Breast epithelium (tissue), 4 donors: ENCODE measurements around the gene ITLN1. TPM values are rescaled to one million over a fixed set of nuclear protein-coding genes. Genes with fewer than 3 reads are reported as not detected.
"Not testable (repeated sequence)": the region's sequence is repeated elsewhere in the genome, so short reads cannot be mapped to it uniquely, and the experiment has no call there.

Source experiments
- DNase-seq, 2 donors: peaks; one replicate each; pipeline ENCODE4 v3.0.0-alpha.2; 2019; ENCODE audit warnings: low spot score in 2 of 2
- H3K27ac ChIP-seq, 2 donors: fragments of 200-600 bp; sonication (generic) in 1 of 2; one replicate each; pipeline ENCODE4 v1.5.1; 2016 to 2019; ENCODE audit warnings: mild to moderate bottlenecking in 1 of 2
- H3K27me3 ChIP-seq, 2 donors: fragments of 200-600 bp; sonication (generic) in 1 of 2; one replicate each; pipeline versions ENCODE4 v1.5.1 to v1.6.0; 2017 to 2019; ENCODE audit warnings: control low read depth in 1 of 2, mild to moderate bottlenecking in 1 of 2
- H3K36me3 ChIP-seq: fragments of 200-600 bp; one replicate; pipeline ENCODE4 v1.5.1; 2019
- H3K4me1 ChIP-seq, 2 donors: fragments of 200-600 bp; sonication (generic); one replicate each; pipeline ENCODE4 v1.5.1; 2016 to 2019; ENCODE audit warnings: control low read depth in 1 of 2
- H3K4me3 ChIP-seq, 3 donors: fragments of 200-600 bp; sonication (generic); 1 replicate in 2 of 3; 2 replicates in 1 of 3; pipeline ENCODE4 v1.5.1; 2016 to 2019; ENCODE audit warnings: mild to moderate bottlenecking in 3 of 3, moderate library complexity in 2 of 3
- H3K9me3 ChIP-seq, 2 donors: fragments of 200-600 bp; sonication (generic) in 1 of 2; one replicate each; pipeline ENCODE4 v1.5.1; 2016 to 2019; ENCODE audit warnings: control low read depth in 1 of 2
- POLR2A ChIP-seq: fragments of 450-650 bp; IDR thresholded peaks from one replicate; pipeline ENCODE4 v1.6.1; 2016; ENCODE audit warnings: antibody characterized with exemption, mild to moderate bottlenecking, moderate library complexity
- POLR2AphosphoS5 ChIP-seq, 3 donors: sonication (generic); formaldehyde crosslinking; IDR thresholded peaks; one replicate each; pipeline ENCODE4 v1.6.1; 2017; ENCODE audit warnings: antibody characterized with exemption in 3 of 3
- intact Hi-C: fragments of 100-400 bp; cut with DNase I; formaldehyde crosslinking; loops from one replicate; pipeline ENCODE4 v1.15.1; 2023; ENCODE audit warnings: low total_unique reads
- total RNA-seq, 3 donors: library from RNA; depleted of rRNA; stranded (reverse); fragments of >200 nt; gene quantifications; one replicate each; pipeline ENCODE4 v1.1.0, GENCODE V29; 2016
- TF ChIP-seq, protein P1 (sequence below), 3 donors: fragments of 450-650 bp; IDR thresholded peaks; one replicate each; pipeline ENCODE4 v1.5.1; 2016 to 2017; ENCODE audit warnings: antibody characterized with exemption in 3 of 3, mild to moderate bottlenecking in 3 of 3, moderate library complexity in 3 of 3

Gene ITLN1
- total RNA-seq, 3 donors from 2014 or later = 0.96 to 938 (median 2.0) TPM

DNA sequence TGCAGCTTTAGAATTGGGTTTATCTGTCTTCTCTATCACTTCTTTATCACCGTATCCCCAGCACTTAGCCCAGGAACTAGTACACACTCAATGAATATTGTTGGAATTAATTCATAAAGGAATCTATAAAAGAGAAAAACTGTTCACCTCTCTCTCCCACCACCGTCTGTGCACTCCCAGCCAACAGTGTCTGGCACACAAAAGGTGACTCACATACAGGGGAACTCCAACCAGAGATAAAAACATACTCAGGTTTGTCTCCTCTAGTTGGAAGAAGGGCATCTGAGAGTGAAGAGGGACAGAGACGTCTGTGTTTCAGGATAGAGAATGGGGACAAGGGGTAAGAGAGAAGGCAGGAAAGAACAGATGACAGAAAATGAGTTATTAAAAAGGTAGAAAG, 10.0 kb downstream of the ITLN1 start:
- Histone ChIP-seq H3K27ac (no peak overlapping the region), H3K36me3 (no peaks in the 10 kb centered on the region), H3K4me1 (no peaks in the 10 kb centered on the region), H3K27me3 (no peaks in the 10 kb centered on the region), H3K9me3 (no peaks in the 10 kb centered on the region), H3K4me3 (no peak overlapping the region)
- intact Hi-C loops = loop anchor here (10.0 kb wide), 1 partner anchor 1620 kb away; the partner anchor contains the start of gene UHMK1
- no peak for TF ChIP-seq POLR2AphosphoS5 (IDR thresholded peaks at IDR 0.05)
- TF ChIP-seq POLR2A = no peak
- TF ChIP-seq, protein P1, sequence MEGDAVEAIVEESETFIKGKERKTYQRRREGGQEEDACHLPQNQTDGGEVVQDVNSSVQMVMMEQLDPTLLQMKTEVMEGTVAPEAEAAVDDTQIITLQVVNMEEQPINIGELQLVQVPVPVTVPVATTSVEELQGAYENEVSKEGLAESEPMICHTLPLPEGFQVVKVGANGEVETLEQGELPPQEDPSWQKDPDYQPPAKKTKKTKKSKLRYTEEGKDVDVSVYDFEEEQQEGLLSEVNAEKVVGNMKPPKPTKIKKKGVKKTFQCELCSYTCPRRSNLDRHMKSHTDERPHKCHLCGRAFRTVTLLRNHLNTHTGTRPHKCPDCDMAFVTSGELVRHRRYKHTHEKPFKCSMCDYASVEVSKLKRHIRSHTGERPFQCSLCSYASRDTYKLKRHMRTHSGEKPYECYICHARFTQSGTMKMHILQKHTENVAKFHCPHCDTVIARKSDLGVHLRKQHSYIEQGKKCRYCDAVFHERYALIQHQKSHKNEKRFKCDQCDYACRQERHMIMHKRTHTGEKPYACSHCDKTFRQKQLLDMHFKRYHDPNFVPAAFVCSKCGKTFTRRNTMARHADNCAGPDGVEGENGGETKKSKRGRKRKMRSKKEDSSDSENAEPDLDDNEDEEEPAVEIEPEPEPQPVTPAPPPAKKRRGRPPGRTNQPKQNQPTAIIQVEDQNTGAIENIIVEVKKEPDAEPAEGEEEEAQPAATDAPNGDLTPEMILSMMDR (IDR thresholded peaks at IDR 0.05) = no peak
- no peak for DNase-seq

DNA sequence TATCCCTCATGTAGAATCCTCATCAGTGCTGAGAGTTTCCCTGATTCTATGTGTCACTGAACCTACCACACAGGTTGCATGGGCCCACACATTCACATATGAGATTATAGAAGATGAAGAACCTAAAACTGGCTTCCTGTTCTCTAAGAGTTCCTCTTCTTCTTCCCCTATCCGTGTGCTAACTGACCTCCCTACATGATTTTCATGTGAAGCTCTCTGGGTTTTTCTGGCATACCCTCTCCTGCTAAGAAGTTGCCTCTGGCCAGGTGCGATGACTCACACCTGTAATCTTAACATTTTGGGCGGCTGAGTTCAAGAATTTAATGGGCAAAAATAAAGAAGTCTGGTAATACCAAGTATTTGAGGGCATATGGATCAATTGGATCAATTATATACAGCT, 16.8 kb downstream of the ITLN1 start:
- Histone ChIP-seq H3K27me3 (no peaks in the 10 kb centered on the region), H3K27ac (no peak overlapping the region), H3K9me3 (no peaks in the 10 kb centered on the region), H3K4me3 (no peak overlapping the region), H3K4me1 (no peaks in the 10 kb centered on the region), H3K36me3 (no peaks in the 10 kb centered on the region)
- DNase-seq = no peak
- TF ChIP-seq POLR2AphosphoS5 (IDR thresholded peaks at IDR 0.05) (no peak), POLR2A (no peak)
- TF ChIP-seq, protein P1 (IDR thresholded peaks at IDR 0.05) = no peak
- intact Hi-C loops = no loop called here

DNA sequence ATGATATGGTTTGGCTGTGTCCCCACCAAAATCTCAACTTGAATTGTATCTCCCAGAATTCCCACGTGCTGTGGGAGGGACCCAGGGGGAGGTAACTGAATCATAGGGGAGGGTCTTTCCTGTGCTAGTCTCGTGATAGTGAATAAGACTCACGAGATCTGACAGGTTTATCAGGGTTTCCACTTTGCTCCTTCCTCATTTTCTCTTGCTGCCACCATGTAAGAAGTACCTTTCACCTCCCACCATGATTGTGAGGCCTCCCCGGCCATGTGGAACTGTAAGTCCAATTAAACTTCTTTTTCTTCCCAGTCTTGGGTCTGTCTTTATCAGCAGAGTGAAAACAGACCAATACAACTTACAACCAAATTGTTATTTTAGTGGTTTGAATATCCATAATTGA, 17.3 kb downstream of the ITLN1 start:
- intact Hi-C loops, DNase-seq, H3K27me3 ChIP-seq, H3K4me3 ChIP-seq, H3K4me1 ChIP-seq, H3K27ac ChIP-seq, H3K36me3 ChIP-seq, H3K9me3 ChIP-seq: not testable (repeated sequence)

DNA sequence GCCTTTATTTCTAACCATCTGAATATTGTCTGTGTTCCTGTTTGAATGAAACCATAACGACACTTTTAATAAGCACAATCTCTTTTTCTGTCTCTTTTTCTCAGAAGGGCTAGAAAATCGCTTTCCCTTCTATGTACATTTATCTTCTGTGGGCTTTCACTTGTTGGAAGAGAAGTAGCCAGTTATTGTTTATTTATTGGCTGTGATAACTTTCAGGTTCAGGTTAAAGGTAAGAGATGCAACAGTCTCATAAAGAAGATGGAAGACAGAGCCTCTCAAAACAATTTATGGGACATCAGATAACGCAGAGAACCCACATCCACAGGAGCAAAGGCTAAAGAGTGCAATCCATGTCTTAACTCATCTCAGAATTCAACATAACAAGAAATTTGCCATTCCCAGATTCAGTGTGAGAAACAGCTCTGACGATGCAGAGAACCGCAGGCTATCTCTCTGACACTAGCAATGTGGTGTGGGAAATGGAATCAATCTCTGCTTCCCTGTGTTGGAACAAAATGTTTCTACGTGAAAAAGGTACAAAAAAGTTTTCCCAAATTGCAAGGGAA, 18.2 kb downstream of the ITLN1 start:
- H3K9me3 ChIP-seq = no peaks in the 10 kb centered on the region
- H3K27me3 ChIP-seq = no peaks in the 10 kb centered on the region
- intact Hi-C loops = no loop called here
- no peak overlapping the region for H3K27ac ChIP-seq
- H3K4me1 ChIP-seq = no peaks in the 10 kb centered on the region
- DNase-seq = no peak
- no peak overlapping the region for H3K4me3 ChIP-seq
- TF ChIP-seq POLR2AphosphoS5 (IDR thresholded peaks at IDR 0.05) (no peak), POLR2A (no peak)
- TF ChIP-seq, protein P1 (IDR thresholded peaks at IDR 0.05) = no peak
- no peaks in the 10 kb centered on the region for H3K36me3 ChIP-seq

DNA sequence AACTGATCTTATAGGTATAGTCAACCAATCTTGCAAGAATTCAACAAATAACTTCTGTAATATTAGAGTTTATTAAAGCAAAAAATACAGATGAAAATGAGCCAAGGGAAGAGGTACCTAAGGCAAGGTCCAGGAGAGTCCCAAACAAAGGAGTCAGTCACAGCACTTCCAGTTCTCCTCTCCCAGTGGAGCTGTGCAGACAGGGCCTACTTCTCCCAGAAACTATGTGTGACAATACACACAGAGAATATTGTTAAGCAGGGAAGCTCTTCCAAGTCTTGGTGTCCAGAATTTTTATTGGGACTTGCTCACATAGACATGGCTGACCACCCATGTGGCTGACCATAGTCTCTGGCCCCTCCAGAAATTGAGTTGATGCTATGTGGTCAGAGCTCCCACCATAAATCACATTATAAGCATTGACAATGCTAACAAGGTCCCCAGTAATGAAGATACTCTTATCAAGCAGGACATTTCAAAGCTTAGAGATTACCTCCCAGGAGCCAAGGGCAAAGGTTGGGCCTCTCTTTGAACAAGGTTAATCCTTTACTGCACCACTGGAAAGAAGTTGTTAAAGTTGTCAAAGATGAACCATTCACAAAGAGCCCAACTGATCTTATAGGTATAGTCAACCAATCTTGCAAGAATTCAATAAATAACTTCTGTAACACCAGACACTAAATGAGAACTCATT, 18.8 kb downstream of the ITLN1 start:
- Histone ChIP-seq H3K4me1 (no peaks in the 10 kb centered on the region), H3K27me3 (no peaks in the 10 kb centered on the region), H3K36me3 (no peaks in the 10 kb centered on the region), H3K9me3 (no peaks in the 10 kb centered on the region), H3K27ac (no peak overlapping the region), H3K4me3 (no peak overlapping the region)
- intact Hi-C loops = no loop called here
- TF ChIP-seq POLR2AphosphoS5 (IDR thresholded peaks at IDR 0.05) = no peak
- TF ChIP-seq, protein P1 (IDR thresholded peaks at IDR 0.05) = no peak
- no peak for TF ChIP-seq POLR2A
- DNase-seq = no peak
